Keratinocyte (primary cell): ENCODE measurements around the gene GYPA. TPM values are rescaled to one million over a fixed set of nuclear protein-coding genes. Genes with fewer than 3 reads are reported as not detected.
"Not testable (repeated sequence)": the region's sequence is repeated elsewhere in the genome, so short reads cannot be mapped to it uniquely, and the experiment has no call there.

Experiments
- DNase-seq: peaks from one replicate; pipeline ENCODE4 v3.0.0-alpha.2; 2011; ENCODE audit warnings: low read depth, missing footprints, low spot score
- FAIRE-seq: peaks from 2 replicates; lab custom pipeline; 2011; peaks lifted over from hg19 to GRCh38; lab: Jason Lieb, UNC
- H2AFZ ChIP-seq: 2 replicates; pipeline ENCODE4 v1.6.0; 2012; ENCODE audit warnings: low read length, control low read depth, inconsistent platforms; ENCODE audit not compliant: control insufficient read depth
- H3K27ac ChIP-seq: 2 replicates; pipeline ENCODE4 v1.5.1; 2011; ENCODE audit warnings: low read length; ENCODE audit not compliant: control insufficient read depth, insufficient read depth
- H3K27me3 ChIP-seq: 3 replicates; pipeline ENCODE4 v1.6.0; 2011; ENCODE audit warnings: low read length; ENCODE audit not compliant: control insufficient read depth, insufficient read depth; ENCODE audit errors: extremely low read depth
- H3K36me3 ChIP-seq, 2 experiments: 2 replicates in 1 of 2; 3 replicates in 1 of 2; pipeline ENCODE4 v1.5.1; 2011; ENCODE audit warnings: low read length in 2 of 2, mild to moderate bottlenecking in 1 of 2; ENCODE audit not compliant: control insufficient read depth in 2 of 2, insufficient read depth in 2 of 2; ENCODE audit errors: extremely low read depth in 1 of 2
- H3K4me1 ChIP-seq: 3 replicates; pipeline ENCODE4 v1.5.1; 2011; ENCODE audit warnings: low read length; ENCODE audit not compliant: control insufficient read depth, insufficient read depth; ENCODE audit errors: extremely low read depth
- H3K4me2 ChIP-seq: 3 replicates; pipeline ENCODE4 v1.6.0; 2011; ENCODE audit warnings: low read depth, low read length; ENCODE audit not compliant: control insufficient read depth, insufficient read depth; ENCODE audit errors: extremely low read depth
- H3K4me3 ChIP-seq, 3 experiments: fragments of 200-600 bp in 1 of 3; sonication (generic) in 1 of 3; 2 replicates in 2 of 3; 3 replicates in 1 of 3; pipeline ENCODE4 v1.5.1; 2011 to 2016; ENCODE audit warnings: low read length in 3 of 3, mild to moderate bottlenecking in 3 of 3, control low read depth in 2 of 3, inconsistent platforms in 1 of 3, low read depth in 1 of 3, mixed read lengths in 1 of 3, mixed run types in 1 of 3, moderate library complexity in 1 of 3; ENCODE audit not compliant: control insufficient read depth in 2 of 3, insufficient read depth in 2 of 3; ENCODE audit errors: extremely low read depth in 1 of 3
- H3K79me2 ChIP-seq: 2 replicates; pipeline ENCODE4 v1.6.0; 2012; ENCODE audit warnings: low read length; ENCODE audit not compliant: control insufficient read depth, insufficient read depth
- H3K9ac ChIP-seq: 3 replicates; pipeline ENCODE4 v1.6.0; 2011; ENCODE audit warnings: low read length; ENCODE audit not compliant: control insufficient read depth, insufficient read depth; ENCODE audit errors: extremely low read depth
- H3K9me1 ChIP-seq: 3 replicates; pipeline ENCODE4 v1.6.0; 2011; ENCODE audit warnings: low read length; ENCODE audit not compliant: control insufficient read depth, insufficient read depth; ENCODE audit errors: extremely low read depth
- H3K9me3 ChIP-seq: 2 replicates; pipeline ENCODE4 v1.5.1; 2012; ENCODE audit warnings: low read depth, low read length; ENCODE audit not compliant: control insufficient read depth
- H4K20me1 ChIP-seq: 3 replicates; pipeline ENCODE4 v1.6.0; 2011; ENCODE audit warnings: low read length; ENCODE audit not compliant: control insufficient read depth, insufficient read depth; ENCODE audit errors: extremely low read depth
- CTCF ChIP-seq, 3 experiments: IDR thresholded peaks in 1 of 3; conservative IDR thresholded peaks in 1 of 3; optimal IDR thresholded peaks in 1 of 3; 2 replicates in 2 of 3; 3 replicates in 1 of 3; pipeline versions ENCODE3 to v1.5.1; 2011; ENCODE audit warnings: low read length in 3 of 3, mild to moderate bottlenecking in 3 of 3, moderate library complexity in 2 of 3, control low read depth in 1 of 3, inconsistent platforms in 1 of 3; ENCODE audit not compliant: insufficient read depth in 2 of 3; ENCODE audit errors: extremely low read depth in 1 of 3
- EZH2 ChIP-seq: IDR thresholded peaks from one replicate; pipeline ENCODE4 v1.6.1; 2012; ENCODE audit warnings: inconsistent platforms, mild to moderate bottlenecking, low read length, moderate library complexity
- dilution Hi-C: fragments of 300-500 bp; cut with MboI; formaldehyde crosslinking; loops from one replicate; pipeline ENCODE4 v1.7.0; 2020; ENCODE audit warnings: low sequenced_read_pairs; ENCODE audit not compliant: extremely low pct_ligation_motif_present
- polyA plus RNA-seq, 5 experiments: library from polyadenylated mRNA; depleted of rRNA in 3 of 5; stranded (reverse) in 3 of 5; stranded (forward) in 1 of 5; unstranded in 1 of 5; fragments of >200 nt; gene quantifications; 1 replicate in 1 of 5; 2 replicates in 3 of 5; 3 replicates in 1 of 5; pipeline versions ENCODE4 v1.2.1 to v1.2.3, GENCODE V29; 2011 to 2012; ENCODE audit warnings: missing spikeins in 2 of 5, low read depth in 1 of 5, low replicate concordance in 1 of 5

GYPA gene
- polyA plus RNA-seq, 1 donor (not counting 4 experiments of a cell fraction or from before 2014, with no cell fraction given) = not detected

- no peaks in the 10 kb centered on the region for H4K20me1 ChIP-seq
- no peaks in the 10 kb centered on the region for H3K9me3 ChIP-seq
- no peaks in the 10 kb centered on the region for H3K36me3 ChIP-seq
- no peak overlapping the region for H3K9ac ChIP-seq
- H3K9me1 ChIP-seq = no peaks in the 10 kb centered on the region
- H3K27me3 ChIP-seq = no peaks in the 10 kb centered on the region
- FAIRE-seq = no peak
- no peak for TF ChIP-seq EZH2
- no peak for TF ChIP-seq CTCF (optimal IDR thresholded peaks at IDR 0.05 in 1 of 3, IDR thresholded peaks at IDR 0.05 in 1 of 3, conservative IDR thresholded peaks at IDR 0.05 in 1 of 3; ENCODE audit: extremely low read depth in 1 of 3, insufficient read depth in 2 of 3, low read length in 3 of 3)
- no peak overlapping the region for H2AFZ ChIP-seq
- H3K4me3 ChIP-seq = no peak overlapping the region
- no peaks in the 10 kb centered on the region for H3K79me2 ChIP-seq
- H3K27ac ChIP-seq = no peak overlapping the region
- H3K4me1 ChIP-seq = no peaks in the 10 kb centered on the region
- no peak for DNase-seq
- no peak overlapping the region for H3K4me2 ChIP-seq
- dilution Hi-C loops = no loop called here
Measured at GRCh38 chr4:144104509-144105130, 35.9 kb downstream of the GYPA start.

- dilution Hi-C loops, H3K36me3 ChIP-seq, H3K4me1 ChIP-seq, H3K4me2 ChIP-seq, H3K9ac ChIP-seq, H3K4me3 ChIP-seq, H3K9me1 ChIP-seq, H4K20me1 ChIP-seq, H3K9me3 ChIP-seq, H3K79me2 ChIP-seq, H3K27ac ChIP-seq, FAIRE-seq, H3K27me3 ChIP-seq, H2AFZ ChIP-seq, DNase-seq: not testable (repeated sequence)
Measured at GRCh38 chr4:144097776-144098175, 42.7 kb downstream of the GYPA start.

DNA sequence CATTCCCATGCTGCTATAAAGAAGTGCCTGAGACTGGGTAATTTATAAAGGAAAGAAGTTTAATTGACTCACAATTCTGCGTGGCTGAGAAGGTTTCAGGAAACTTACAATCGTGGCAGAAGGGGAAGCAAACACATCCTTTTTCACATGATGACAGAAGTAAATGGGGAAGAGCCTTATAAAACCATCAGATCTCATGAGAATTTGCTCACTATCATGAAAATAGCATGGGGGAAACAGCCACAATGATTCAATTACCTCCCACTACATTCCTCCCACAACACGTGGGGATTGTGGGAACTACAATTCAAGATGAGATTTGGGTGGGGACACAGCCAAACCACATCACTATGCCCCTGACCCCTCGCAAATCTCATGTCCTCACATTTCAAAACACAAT is 46.5 kb downstream of the GYPA start:
- H3K36me3 ChIP-seq, H3K9me3 ChIP-seq, DNase-seq, H3K4me2 ChIP-seq, H3K4me3 ChIP-seq, H3K79me2 ChIP-seq, H3K9me1 ChIP-seq, FAIRE-seq, H3K9ac ChIP-seq, H3K27me3 ChIP-seq, H3K27ac ChIP-seq, H3K4me1 ChIP-seq, H4K20me1 ChIP-seq, H2AFZ ChIP-seq, dilution Hi-C loops: not testable (repeated sequence)

DNA sequence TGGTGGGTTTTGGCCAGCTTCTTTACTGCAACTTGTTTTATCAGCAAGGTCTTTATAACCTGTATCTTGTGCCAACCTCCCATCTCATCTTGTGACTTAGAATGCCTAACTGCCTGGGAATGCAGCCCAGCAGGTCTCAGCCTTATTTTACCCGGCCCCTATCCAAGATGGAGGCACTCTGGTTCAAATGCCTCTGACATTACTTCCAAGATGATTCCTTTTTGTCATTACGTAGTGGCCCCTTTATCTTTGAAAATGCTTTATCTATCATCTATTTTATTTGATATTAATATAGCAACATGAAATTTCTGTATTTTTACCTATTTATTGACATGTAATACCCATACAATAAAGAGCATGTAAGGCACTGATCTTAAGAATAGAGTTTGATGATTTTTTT is 49.3 kb downstream of the GYPA start:
- H3K9ac ChIP-seq, H3K9me1 ChIP-seq, DNase-seq, H3K4me3 ChIP-seq, H3K4me1 ChIP-seq, H3K27me3 ChIP-seq, H3K79me2 ChIP-seq, dilution Hi-C loops, H3K4me2 ChIP-seq, H3K9me3 ChIP-seq, FAIRE-seq, H3K36me3 ChIP-seq, H4K20me1 ChIP-seq, H2AFZ ChIP-seq, H3K27ac ChIP-seq: not testable (repeated sequence)
